Measurements from ENCODE around the gene JUND. TPM values are rescaled to one million over a fixed set of nuclear protein-coding genes. Genes with fewer than 3 reads are reported as not detected.

JUND gene
- total and polyA plus RNA-seq, 8 donors, result 78.6 to 1,659 (median 323) TPM

GRCh38 chr19:18310118-18310909 is 28.9 kb upstream of the JUND start:
- Histone ChIP-seq H3K36me3 (peaks cover 33 to 88% (median 75%) of the 10 kb centered on the region in 4 donors), H3K27me3 (no peaks in the 10 kb centered on the region), H3K9me3 (no peaks in the 10 kb centered on the region), H3K4me3 (no peak overlapping the region), H3K27ac (peak overlapping the region in 3 of 5 donors; percentile 8 to 63 (median 17)), H3K4me1 (peaks cover 29 to 68% (median 43%) of the 10 kb centered on the region in 4 donors)
- WGBS, 5 donors, result 59 to 79% (median 63%) methylated on average over 16 to 23 of the region's 23 CpGs
- intact Hi-C loops (cut with DNase I; ENCODE audit: low total_unique reads), result no loop called here
- peak in 1 of 2 donors; percentile 67 for DNase-seq
- TF ChIP-seq CTCF (IDR thresholded peaks at IDR 0.05), result no peak
- TF ChIP-seq POLR2A (IDR thresholded peaks at IDR 0.05), result no peak
- no peak for TF ChIP-seq EP300 (IDR thresholded peaks at IDR 0.05)
- TF ChIP-seq POLR2AphosphoS5 (IDR thresholded peaks at IDR 0.05), result no peak

- Histone ChIP-seq H3K36me3 (peaks cover 33 to 83% (median 72%) of the 10 kb centered on the region in 4 donors), H3K27ac (peak overlapping the region in 2 of 5 donors; percentile 12 to 97), H3K4me1 (peaks cover 35 to 75% (median 50%) of the 10 kb centered on the region in 4 donors), H3K27me3 (no peaks in the 10 kb centered on the region), H3K4me3 (no peak overlapping the region), H3K9me3 (no peaks in the 10 kb centered on the region)
- no peak for TF ChIP-seq POLR2A (IDR thresholded peaks at IDR 0.05)
- TF ChIP-seq EP300 (IDR thresholded peaks at IDR 0.05), result no peak
- no peak for TF ChIP-seq CTCF (IDR thresholded peaks at IDR 0.05)
- no peak for TF ChIP-seq POLR2AphosphoS5 (IDR thresholded peaks at IDR 0.05)
- 86 to 95% (median 92%) methylated on average over 26 to 33 of the region's 33 CpGs for WGBS, 5 donors
- intact Hi-C loops (cut with DNase I; ENCODE audit: low total_unique reads), result no loop called here
- no peak for DNase-seq
Observed at GRCh38 chr19:18309525-18310064, 28.2 kb upstream of the JUND start.

- H3K4me1 ChIP-seq, result peaks cover 40 to 82% (median 56%) of the 10 kb centered on the region in 4 donors
- H3K27me3 ChIP-seq, result no peaks in the 10 kb centered on the region
- H3K9me3 ChIP-seq, result no peaks in the 10 kb centered on the region
- no peak for DNase-seq
- peaks cover 33 to 77% (median 66%) of the 10 kb centered on the region in 4 donors for H3K36me3 ChIP-seq
- intact Hi-C loops (cut with DNase I; ENCODE audit: low total_unique reads), result no loop called here
- H3K4me3 ChIP-seq, result no peak overlapping the region
- no peak for TF ChIP-seq POLR2A (IDR thresholded peaks at IDR 0.05)
- no peak for TF ChIP-seq CTCF (IDR thresholded peaks at IDR 0.05)
- TF ChIP-seq POLR2AphosphoS5 (IDR thresholded peaks at IDR 0.05), result no peak
- no peak for TF ChIP-seq EP300 (IDR thresholded peaks at IDR 0.05)
- WGBS, 5 donors, result 89 to 96% (median 91%) methylated on average over 4 to 7 of the region's 7 CpGs
- peak overlapping the region in 3 of 5 donors; percentile 97 to 98 (median 98) for H3K27ac ChIP-seq
Observed at GRCh38 chr19:18308948-18309325, 27.5 kb upstream of the JUND start.

GRCh38 chr19:18308051-18308947 is 26.9 kb upstream of the JUND start:
- no peaks in the 10 kb centered on the region for H3K9me3 ChIP-seq
- DNase-seq, result no peak
- peak overlapping the region in 4 of 5 donors; percentile 96 to 98 (median 98) for H3K27ac ChIP-seq
- intact Hi-C loops (cut with DNase I; ENCODE audit: low total_unique reads), result no loop called here
- H3K4me1 ChIP-seq, result peaks cover 47 to 88% (median 62%) of the 10 kb centered on the region in 4 donors
- H3K4me3 ChIP-seq, result no peak overlapping the region
- TF ChIP-seq POLR2A (IDR thresholded peaks at IDR 0.05) (no peak), EP300 (IDR thresholded peaks at IDR 0.05) (no peak), POLR2AphosphoS5 (IDR thresholded peaks at IDR 0.05) (no peak), CTCF (IDR thresholded peaks at IDR 0.05) (no peak)
- 80 to 87% (median 86%) methylated on average over 14 to 20 of the region's 20 CpGs for WGBS, 5 donors
- no peaks in the 10 kb centered on the region for H3K27me3 ChIP-seq
- peaks cover 33 to 71% (median 60%) of the 10 kb centered on the region in 4 donors for H3K36me3 ChIP-seq

All from stomach (tissue), 9 donors.